IMR-90 (cell line): ENCODE measurements around the gene ELOB. TPM values are rescaled to one million over a fixed set of nuclear protein-coding genes. Genes with fewer than 3 reads are reported as not detected.

Experiments
- ATAC-seq: fragments of 200-7000 bp; cut with Tn5 transposase; 2 replicates; pipeline ENCODE4 v1.9.1; 2020; ENCODE audit warnings: low read depth, mild to moderate bottlenecking, moderate library complexity
- BruUV-seq: library from RNA; stranded (reverse); fragments of 400-500 nt; replicated peaks from 2 replicates; lab custom pipeline; 2021; lab: Mats Ljungman, UMichigan
- CTCF ChIA-PET: fragments of 300-600 bp; formaldehyde crosslinking; extraction: SDS; loops from one replicate; lab custom pipeline; 2021; ENCODE audit warnings: antibody characterized with exemption; lab: Yijun Ruan, JAX
- POLR2A ChIA-PET: fragments of 300-600 bp; sonication (Branson Sonifier 250); formaldehyde crosslinking; loops from one replicate; lab custom pipeline; 2022; ENCODE audit warnings: antibody characterized with exemption; ENCODE audit not compliant: unreplicated experiment; lab: Charles Lee
- DNase-seq: peaks from one replicate; pipeline ENCODE4 v3.0.0; 2013
- H2AFZ ChIP-seq: replicated peaks from 2 replicates; pipeline ENCODE3; 2013; ENCODE audit warnings: low read length, mild to moderate bottlenecking; ENCODE audit not compliant: poor library complexity
- H2AK5ac ChIP-seq: 2 replicates; pipeline ENCODE4 v1.6.1; 2013; ENCODE audit warnings: low read depth, low read length, inconsistent platforms
- H2AK9ac ChIP-seq: replicated peaks from 2 replicates; pipeline ENCODE3; 2013; ENCODE audit warnings: mild to moderate bottlenecking, low read depth, low read length, moderate library complexity; ENCODE audit not compliant: poor library complexity
- H2BK120ac ChIP-seq: 2 replicates; pipeline ENCODE4 v1.6.1; 2013; ENCODE audit warnings: low read depth, low read length, inconsistent platforms
- H2BK15ac ChIP-seq: 3 replicates; pipeline ENCODE4 v1.6.1; 2013; ENCODE audit warnings: low read depth, low read length, inconsistent platforms
- H2BK20ac ChIP-seq: 2 replicates; pipeline ENCODE4 v1.6.1; 2013; ENCODE audit warnings: low read depth, mild to moderate bottlenecking, inconsistent platforms, low read length, moderate library complexity
- H2BK5ac ChIP-seq: 2 replicates; pipeline ENCODE4 v1.6.1; 2013; ENCODE audit warnings: mild to moderate bottlenecking, low read depth, low read length, inconsistent platforms; ENCODE audit not compliant: poor library complexity, severe bottlenecking
- H3K14ac ChIP-seq: replicated peaks from 2 replicates; pipeline ENCODE4 v1.6.1; 2013; ENCODE audit warnings: low read depth, low read length, inconsistent platforms
- H3K18ac ChIP-seq: 2 replicates; pipeline ENCODE4 v1.6.1; 2013; ENCODE audit warnings: low read depth, low read length, control low read depth
- H3K23ac ChIP-seq: 2 replicates; pipeline ENCODE4 v1.6.1; 2013; ENCODE audit warnings: low read depth, low read length, inconsistent platforms
- H3K27ac ChIP-seq: 2 replicates; pipeline ENCODE4 v1.5.1; 2013; ENCODE audit warnings: mild to moderate bottlenecking, control low read depth, low read length; ENCODE audit not compliant: insufficient read depth
- H3K27me3 ChIP-seq: 2 replicates; pipeline ENCODE4 v1.6.1; 2013; ENCODE audit warnings: low read length; ENCODE audit not compliant: control insufficient read depth, insufficient read depth
- H3K36me3 ChIP-seq: 2 replicates; pipeline ENCODE4 v1.6.1; 2013; ENCODE audit warnings: low read length, mixed read lengths; ENCODE audit not compliant: control insufficient read depth, insufficient read depth
- H3K4ac ChIP-seq: 2 replicates; pipeline ENCODE4 v1.6.1; 2013; ENCODE audit warnings: low read depth, low read length, inconsistent platforms
- H3K4me1 ChIP-seq: 2 replicates; pipeline ENCODE4 v1.6.1; 2013; ENCODE audit warnings: low read length, mixed read lengths; ENCODE audit not compliant: control insufficient read depth, insufficient read depth
- H3K4me2 ChIP-seq: 2 replicates; pipeline ENCODE4 v1.6.1; 2013; ENCODE audit warnings: low read depth, mild to moderate bottlenecking, control low read depth, low read length, moderate library complexity
- H3K4me3 ChIP-seq: 2 replicates; pipeline ENCODE4 v1.5.1; 2013; ENCODE audit warnings: low read depth, mild to moderate bottlenecking, control low read depth, low read length, moderate library complexity; ENCODE audit not compliant: insufficient read depth
- H3K56ac ChIP-seq: 2 replicates; pipeline ENCODE4 v1.6.1; 2013; ENCODE audit warnings: low read length, inconsistent platforms; ENCODE audit not compliant: insufficient read depth; ENCODE audit errors: extremely low read depth
- H3K79me1 ChIP-seq, 2 experiments: 2 replicates each; pipeline ENCODE4 v1.6.1; 2013; ENCODE audit warnings: low read length in 2 of 2, inconsistent platforms in 1 of 2, low read depth in 1 of 2
- H3K9ac ChIP-seq: 2 replicates; pipeline ENCODE4 v1.6.1; 2013; ENCODE audit warnings: low read depth, low read length, control low read depth
- H3K9me1 ChIP-seq: 2 replicates; pipeline ENCODE4 v1.6.1; 2013; ENCODE audit warnings: low read length, inconsistent platforms; ENCODE audit not compliant: insufficient read depth
- H3K9me3 ChIP-seq: 2 replicates; pipeline ENCODE4 v1.6.1; 2013; ENCODE audit warnings: low read length; ENCODE audit not compliant: control insufficient read depth, insufficient read depth
- H4K20me1 ChIP-seq: 2 replicates; pipeline ENCODE4 v1.6.1; 2013; ENCODE audit warnings: low read length, inconsistent platforms; ENCODE audit not compliant: insufficient read depth
- H4K5ac ChIP-seq: 2 replicates; pipeline ENCODE4 v1.6.1; 2013; ENCODE audit warnings: mild to moderate bottlenecking, low read depth, low read length, control low read depth
- H4K8ac ChIP-seq, 2 experiments: 2 replicates each; pipeline ENCODE4 v1.6.1; 2013; ENCODE audit warnings: low read depth in 2 of 2, low read length in 2 of 2, control low read depth in 1 of 2, inconsistent platforms in 1 of 2
- H4K91ac ChIP-seq: 2 replicates; pipeline ENCODE4 v1.6.1; 2013; ENCODE audit warnings: low read depth, low read length, inconsistent platforms; ENCODE audit not compliant: insufficient read depth
- BHLHE40 ChIP-seq: fragments of 150-350 bp; IDR thresholded peaks from 2 replicates; pipeline ENCODE4 v1.6.1; 2016; ENCODE audit warnings: mild to moderate bottlenecking, low read depth, low read length
- CEBPB ChIP-seq: IDR thresholded peaks from 2 replicates; pipeline ENCODE4 v1.6.1; 2012; ENCODE audit warnings: low read depth, low read length, improper control_type of control experiment
- CHD1 ChIP-seq: IDR thresholded peaks from 2 replicates; pipeline ENCODE4 v1.6.1; 2012; ENCODE audit warnings: low read depth, low read length, improper control_type of control experiment
- CTCF ChIP-seq: conservative IDR thresholded peaks from 2 replicates; pipeline ENCODE4 v1.5.1; 2012; ENCODE audit warnings: mild to moderate bottlenecking, low read depth, low read length, improper control_type of control experiment
- ELK1 ChIP-seq: fragments of 150-350 bp; IDR thresholded peaks from 2 replicates; pipeline ENCODE4 v1.6.1; 2016; ENCODE audit warnings: low read depth, mild to moderate bottlenecking, low read length, moderate library complexity, borderline replicate concordance
- MAFK ChIP-seq: IDR thresholded peaks from 2 replicates; pipeline ENCODE4 v1.6.1; 2012; ENCODE audit warnings: low read depth, low read length, improper control_type of control experiment
- MAZ ChIP-seq: IDR thresholded peaks from 2 replicates; pipeline ENCODE4 v1.6.1; 2012; ENCODE audit warnings: low read depth, mild to moderate bottlenecking, low read length, improper control_type of control experiment, moderate library complexity, borderline replicate concordance
- MXI1 ChIP-seq: IDR thresholded peaks from 2 replicates; pipeline ENCODE4 v1.6.1; 2012; ENCODE audit warnings: low read depth, mild to moderate bottlenecking, low read length, moderate library complexity, borderline replicate concordance
- NFE2L2 ChIP-seq: fragments of 150-350 bp; IDR thresholded peaks from 2 replicates; pipeline ENCODE4 v1.6.1; 2016; ENCODE audit warnings: low read depth, mild to moderate bottlenecking, low read length
- POLR2A ChIP-seq: IDR thresholded peaks from 2 replicates; pipeline ENCODE4 v1.6.1; 2012; ENCODE audit warnings: mild to moderate bottlenecking, low read depth, low read length
- RAD21 ChIP-seq: IDR thresholded peaks from 2 replicates; pipeline ENCODE4 v1.6.1; 2012; ENCODE audit warnings: low read length, improper control_type of control experiment
- RCOR1 ChIP-seq: IDR thresholded peaks from 2 replicates; pipeline ENCODE4 v1.6.1; 2012; ENCODE audit warnings: mild to moderate bottlenecking, low read length, improper control_type of control experiment; ENCODE audit not compliant: insufficient replicate concordance
- RFX5 ChIP-seq: IDR thresholded peaks from 2 replicates; pipeline ENCODE4 v1.8.0; 2012; ENCODE audit warnings: low read depth, mild to moderate bottlenecking, low read length, moderate library complexity
- SMC3 ChIP-seq: fragments of 150-350 bp; IDR thresholded peaks from 2 replicates; pipeline ENCODE4 v1.6.1; 2016; ENCODE audit warnings: low read depth, mild to moderate bottlenecking, antibody characterized with exemption, low read length, moderate library complexity
- USF2 ChIP-seq: fragments of 150-350 bp; IDR thresholded peaks from 2 replicates; pipeline ENCODE4 v1.6.1; 2017; ENCODE audit warnings: mild to moderate bottlenecking, antibody characterized with exemption, low read length, low read depth
- WGBS, 2 experiments: methylation state at CpG; one replicate each; pipeline versions ENCODE4 v1.1.5 to v1.1.7; 2013; ENCODE audit warnings: missing lambda C conversion rate in 2 of 2; ENCODE audit not compliant: insufficient read length in 1 of 2; ENCODE audit errors: extremely low coverage in 2 of 2; 5-methylcytosine and 5-hydroxymethylcytosine counted together
- dilution Hi-C: fragments of 300-500 bp; cut with HindIII; formaldehyde crosslinking; loops from one replicate; pipeline ENCODE4 v1.14.3; 2018; ENCODE audit warnings: low sequenced_read_pairs; ENCODE audit not compliant: unreplicated experiment
- in situ Hi-C: fragments of 300-500 bp; cut with MboI; formaldehyde crosslinking; loops from 3 replicates; pipeline ENCODE4 v1.14.3; 2019; ENCODE audit warnings: low sequenced_read_pairs, inconsistent platforms, mixed read lengths
- intact Hi-C: fragments of 100-400 bp; cut with micrococcal nuclease; formaldehyde crosslinking; loops from 2 replicates; pipeline ENCODE4 v1.10.0; 2022
- polyA plus RNA-seq, 3 experiments: library from polyadenylated mRNA; depleted of rRNA; stranded (reverse); fragments of >200 nt; gene quantifications; 2 replicates each; pipeline ENCODE4 v1.2.3, GENCODE V29; 2012; ENCODE audit warnings: low replicate concordance in 1 of 3
- total RNA-seq: library from RNA; depleted of rRNA; stranded (reverse); fragments of >200 nt; gene quantifications from 2 replicates; pipeline ENCODE4 v1.2.3, GENCODE V29; 2012

ELOB gene
- total and polyA plus RNA-seq, 2 of the 4 experiments (the other 2 are of a cell fraction) = 442 to 5,859 TPM

- Histone ChIP-seq H2AK9ac (no peak overlapping the region), H3K9me3 (no peaks in the 10 kb centered on the region; the same call in 1 of the 2 replicates), H2AFZ (no peak overlapping the region), H4K8ac (no peak overlapping the region), H4K5ac (no peak overlapping the region), H3K14ac (no peak overlapping the region), H3K4me1 (no peaks in the 10 kb centered on the region), H3K79me1 (peaks cover 40 to 97% of the 10 kb centered on the region in 2 experiments), H3K36me3 (peaks cover 100% of the 10 kb centered on the region), H3K56ac (no peak overlapping the region), H3K27me3 (no peaks in the 10 kb centered on the region), H3K9me1 (no peaks in the 10 kb centered on the region), H4K91ac (no peak overlapping the region), H2BK20ac (no peak overlapping the region), H3K4me3 (no peak overlapping the region), H3K4me2 (no peak overlapping the region), H3K18ac (no peak overlapping the region), H3K27ac (no peak overlapping the region), H2BK15ac (no peak overlapping the region), H3K23ac (no peak overlapping the region), H2BK5ac (no peak overlapping the region), H2BK120ac (no peak overlapping the region), H4K20me1 (peaks cover 97% of the 10 kb centered on the region), H2AK5ac (no peak overlapping the region), H3K9ac (no peak overlapping the region), H3K4ac (no peak overlapping the region)
- CTCF ChIA-PET = no interaction called here
- TF ChIP-seq ELK1 = no peak
- no peak for TF ChIP-seq SMC3
- no peak for TF ChIP-seq CHD1
- no peak for TF ChIP-seq NFE2L2
- no peak for TF ChIP-seq RFX5
- TF ChIP-seq POLR2A = no peak
- TF ChIP-seq MXI1 = no peak
- no peak for TF ChIP-seq BHLHE40
- TF ChIP-seq MAZ = no peak
- TF ChIP-seq CTCF = no peak
- TF ChIP-seq CEBPB = no peak
- no peak for TF ChIP-seq RCOR1
- TF ChIP-seq USF2 = no peak
- no peak for TF ChIP-seq MAFK
- no peak for TF ChIP-seq RAD21
- POLR2A ChIA-PET = no interaction called here
- DNase-seq (no peak), ATAC-seq (no peak)
- no TSS peak for BruUV-seq
- 95% methylated on average over 18 of the region's 19 CpGs; no CpG with 5 or more reads in 1 of the 2 experiments for WGBS, 2 experiments
- dilution Hi-C loops = no loop called here
- intact Hi-C loops = no loop called here
- in situ Hi-C loops = no loop called here
Measured at GRCh38 chr16:2767140-2767731, 9.8 kb downstream of the ELOB start.
